BLaER1 (cell line): ENCODE results near the gene SYT7.

Experiments used
- H3K27ac ChIP-seq: shearing (Covaris generic); formaldehyde crosslinking; 2 replicates; pipeline ENCODE4 v1.8.1; 2022
- H3K27me3 ChIP-seq: shearing (Covaris generic); formaldehyde crosslinking; 2 replicates; pipeline ENCODE4 v1.8.1; 2022
- H3K36me3 ChIP-seq: shearing (Covaris generic); formaldehyde crosslinking; 2 replicates; pipeline ENCODE4 v1.8.1; 2022
- H3K4me1 ChIP-seq: shearing (Covaris generic); formaldehyde crosslinking; 2 replicates; pipeline ENCODE4 v1.8.1; 2022
- H3K4me2 ChIP-seq: shearing (Covaris generic); formaldehyde crosslinking; 2 replicates; pipeline ENCODE4 v1.8.1; 2022
- H3K4me3 ChIP-seq: shearing (Covaris generic); formaldehyde crosslinking; 2 replicates; pipeline ENCODE4 v1.8.1; 2022
- H3K9ac ChIP-seq: shearing (Covaris generic); formaldehyde crosslinking; 2 replicates; pipeline ENCODE4 v1.8.1; 2022
- H3K9me3 ChIP-seq: shearing (Covaris generic); formaldehyde crosslinking; 2 replicates; pipeline ENCODE4 v1.8.1; 2022
- H4K20me1 ChIP-seq: shearing (Covaris generic); formaldehyde crosslinking; 2 replicates; pipeline ENCODE4 v1.8.1; 2022
- Cebpa-rat ChIP-seq: shearing (Covaris generic); IDR thresholded peaks from 2 replicates; pipeline ENCODE4 v1.8.1; 2022

SYT7 gene

GRCh38 chr11:61555978-61556377 is 24.9 kb downstream of the SYT7 start:
- H3K27ac ChIP-seq, result no peak overlapping the region
- H3K27me3 ChIP-seq, result peaks cover 79% of the 10 kb centered on the region
- no peak overlapping the region for H3K4me2 ChIP-seq
- no peak for TF ChIP-seq Cebpa-rat
- no peak overlapping the region for H3K9ac ChIP-seq
- H3K4me1 ChIP-seq, result no peaks in the 10 kb centered on the region
- H3K36me3 ChIP-seq, result no peaks in the 10 kb centered on the region
- H3K9me3 ChIP-seq, result no peaks in the 10 kb centered on the region
- H3K4me3 ChIP-seq, result no peak overlapping the region
- peaks cover 60% of the 10 kb centered on the region for H4K20me1 ChIP-seq

- H4K20me1 ChIP-seq, result peaks cover 60% of the 10 kb centered on the region
- TF ChIP-seq Cebpa-rat, result no peak
- H3K9ac ChIP-seq, result no peak overlapping the region
- H3K4me3 ChIP-seq, result no peak overlapping the region
- peak overlapping the region; percentile 43; the same call in 1 of the 2 replicates for H3K4me2 ChIP-seq
- H3K36me3 ChIP-seq, result no peaks in the 10 kb centered on the region
- H3K9me3 ChIP-seq, result no peaks in the 10 kb centered on the region
- no peak overlapping the region for H3K27ac ChIP-seq
- no peaks in the 10 kb centered on the region for H3K4me1 ChIP-seq
- peaks cover 79% of the 10 kb centered on the region for H3K27me3 ChIP-seq
Measured at GRCh38 chr11:61555051-61555969, 25.6 kb downstream of the SYT7 start.

- Histone ChIP-seq H3K9ac (no peak overlapping the region), H3K4me2 (no peak overlapping the region), H3K4me1 (no peaks in the 10 kb centered on the region), H3K27ac (no peak overlapping the region), H3K4me3 (no peak overlapping the region), H3K36me3 (no peaks in the 10 kb centered on the region), H3K27me3 (peaks cover 73% of the 10 kb centered on the region), H3K9me3 (no peaks in the 10 kb centered on the region), H4K20me1 (peaks cover 53% of the 10 kb centered on the region)
- no peak for TF ChIP-seq Cebpa-rat
Measured at GRCh38 chr11:61554172-61554988, 26.5 kb downstream of the SYT7 start.

- Histone ChIP-seq H3K4me3 (no peak overlapping the region), H3K4me1 (no peaks in the 10 kb centered on the region), H3K4me2 (no peak overlapping the region), H4K20me1 (peaks cover 52% of the 10 kb centered on the region), H3K27ac (no peak overlapping the region), H3K36me3 (no peaks in the 10 kb centered on the region), H3K9me3 (no peaks in the 10 kb centered on the region), H3K27me3 (peaks cover 72% of the 10 kb centered on the region), H3K9ac (no peak overlapping the region)
- no peak for TF ChIP-seq Cebpa-rat
Measured at GRCh38 chr11:61553373-61554171, 27.3 kb downstream of the SYT7 start.

GRCh38 chr11:61552108-61552635 is 28.7 kb downstream of the SYT7 start:
- H3K27me3 ChIP-seq, result peaks cover 61% of the 10 kb centered on the region
- no peak overlapping the region for H3K4me3 ChIP-seq
- no peak overlapping the region for H3K27ac ChIP-seq
- peaks cover 48% of the 10 kb centered on the region for H4K20me1 ChIP-seq
- H3K36me3 ChIP-seq, result no peaks in the 10 kb centered on the region
- no peak overlapping the region for H3K4me2 ChIP-seq
- TF ChIP-seq Cebpa-rat, result no peak
- no peaks in the 10 kb centered on the region for H3K4me1 ChIP-seq
- no peaks in the 10 kb centered on the region for H3K9me3 ChIP-seq
- no peak overlapping the region for H3K9ac ChIP-seq

GRCh38 chr11:61551634-61552033 is 29.2 kb downstream of the SYT7 start:
- Histone ChIP-seq H3K4me3 (no peak overlapping the region), H3K36me3 (no peaks in the 10 kb centered on the region), H4K20me1 (peaks cover 43% of the 10 kb centered on the region), H3K4me1 (no peaks in the 10 kb centered on the region), H3K9me3 (no peaks in the 10 kb centered on the region), H3K27ac (no peak overlapping the region), H3K4me2 (no peak overlapping the region), H3K27me3 (peaks cover 55% of the 10 kb centered on the region), H3K9ac (no peak overlapping the region)
- TF ChIP-seq Cebpa-rat, result no peak

- Histone ChIP-seq H3K4me2 (no peak overlapping the region), H4K20me1 (peaks cover 34% of the 10 kb centered on the region), H3K4me3 (no peak overlapping the region), H3K27ac (no peak overlapping the region), H3K27me3 (peaks cover 46% of the 10 kb centered on the region), H3K9me3 (no peaks in the 10 kb centered on the region), H3K9ac (no peak overlapping the region), H3K36me3 (no peaks in the 10 kb centered on the region), H3K4me1 (peaks cover 3% of the 10 kb centered on the region)
- no peak for TF ChIP-seq Cebpa-rat
Measured at GRCh38 chr11:61550665-61551227, 30.1 kb downstream of the SYT7 start.

- peaks cover 11% of the 10 kb centered on the region for H3K4me1 ChIP-seq
- no peak overlapping the region for H3K4me3 ChIP-seq
- no peak overlapping the region for H3K4me2 ChIP-seq
- H3K9me3 ChIP-seq, result no peaks in the 10 kb centered on the region
- peaks cover 38% of the 10 kb centered on the region for H3K27me3 ChIP-seq
- no peaks in the 10 kb centered on the region for H3K36me3 ChIP-seq
- no peak overlapping the region for H3K27ac ChIP-seq
- peaks cover 27% of the 10 kb centered on the region for H4K20me1 ChIP-seq
- H3K9ac ChIP-seq, result no peak overlapping the region
- TF ChIP-seq Cebpa-rat, result no peak
Measured at GRCh38 chr11:61549662-61550568, 31.0 kb downstream of the SYT7 start.
